HEK293 (cell line): ENCODE data around the gene SH3GL2.

Source experiments
- ATF2 ChIP-seq: fragments of 450-650 bp; formaldehyde crosslinking; IDR thresholded peaks from 2 replicates; pipeline ENCODE4 v1.5.1; 2016; ENCODE audit warnings: missing biosample characterization, missing genetic modification characterization, low read depth
- FEZF1 ChIP-seq: fragments of 450-650 bp; formaldehyde crosslinking; IDR thresholded peaks from 2 replicates; pipeline ENCODE4 v1.5.1; 2016; ENCODE audit warnings: missing biosample characterization, missing genetic modification characterization
- GLI2 ChIP-seq: fragments of 450-650 bp; formaldehyde crosslinking; IDR thresholded peaks from 2 replicates; pipeline ENCODE4; 2017; ENCODE audit warnings: missing biosample characterization, missing genetic modification characterization, low read depth, borderline replicate concordance
- GLIS1 ChIP-seq: fragments of 450-650 bp; formaldehyde crosslinking; IDR thresholded peaks from 2 replicates; pipeline ENCODE4 v1.5.1; 2016; ENCODE audit warnings: missing biosample characterization, missing genetic modification characterization
- KLF9 ChIP-seq: fragments of 450-650 bp; formaldehyde crosslinking; IDR thresholded peaks from 2 replicates; pipeline ENCODE4 v1.5.1; 2016; ENCODE audit warnings: missing biosample characterization, missing genetic modification characterization, low read depth
- MEIS1 ChIP-seq: sonication (generic); formaldehyde crosslinking; IDR thresholded peaks from 2 replicates; pipeline ENCODE4 v1.8.1; 2022; ENCODE audit warnings: missing genetic modification reagents, mild to moderate bottlenecking, borderline replicate concordance
- OSR2 ChIP-seq: fragments of 450-650 bp; formaldehyde crosslinking; IDR thresholded peaks from 2 replicates; pipeline ENCODE4 v1.5.1; 2016; ENCODE audit warnings: missing biosample characterization, missing genetic modification characterization
- OVOL3 ChIP-seq: fragments of 450-650 bp; formaldehyde crosslinking; IDR thresholded peaks from 2 replicates; pipeline ENCODE4 v1.5.1; 2016; ENCODE audit warnings: missing biosample characterization, missing genetic modification characterization
- PRDM10 ChIP-seq: fragments of 450-650 bp; formaldehyde crosslinking; IDR thresholded peaks from 2 replicates; pipeline ENCODE4 v1.5.1; 2016; ENCODE audit warnings: missing biosample characterization, missing genetic modification characterization
- TCF7L2 ChIP-seq: IDR thresholded peaks from 2 replicates; pipeline ENCODE4 v1.6.1; 2011; ENCODE audit warnings: low read depth, mild to moderate bottlenecking, inconsistent platforms, low read length, moderate library complexity, borderline replicate concordance
- ZBTB20 ChIP-seq: fragments of 450-650 bp; formaldehyde crosslinking; IDR thresholded peaks from 2 replicates; pipeline ENCODE4 v1.5.1; 2016; ENCODE audit warnings: missing biosample characterization, missing genetic modification characterization
- ZFP37 ChIP-seq: fragments of 450-650 bp; formaldehyde crosslinking; IDR thresholded peaks from 2 replicates; pipeline ENCODE4 v1.5.1; 2016; ENCODE audit warnings: missing biosample characterization, missing genetic modification characterization
- ZFP69B ChIP-seq: fragments of 450-650 bp; formaldehyde crosslinking; IDR thresholded peaks from 2 replicates; pipeline ENCODE4 v1.5.1; 2016; ENCODE audit warnings: missing biosample characterization, missing genetic modification characterization
- ZNF148 ChIP-seq: fragments of 450-650 bp; formaldehyde crosslinking; IDR thresholded peaks from 2 replicates; pipeline ENCODE4 v1.5.0; 2017; ENCODE audit warnings: missing biosample characterization, missing genetic modification characterization, borderline replicate concordance
- ZNF174 ChIP-seq: fragments of 450-650 bp; formaldehyde crosslinking; IDR thresholded peaks from 2 replicates; pipeline ENCODE4 v1.5.0; 2017; ENCODE audit warnings: missing biosample characterization, mild to moderate bottlenecking, missing genetic modification characterization
- ZNF184 ChIP-seq: fragments of 450-650 bp; IDR thresholded peaks from 2 replicates; pipeline ENCODE4 v1.5.1; 2018; ENCODE audit warnings: missing biosample characterization, mild to moderate bottlenecking, missing genetic modification characterization
- ZNF211 ChIP-seq: fragments of 450-650 bp; formaldehyde crosslinking; IDR thresholded peaks from 2 replicates; pipeline ENCODE4 v1.5.1; 2016; ENCODE audit warnings: low read depth, missing biosample characterization, missing genetic modification characterization
- ZNF302 ChIP-seq: fragments of 450-650 bp; formaldehyde crosslinking; IDR thresholded peaks from 2 replicates; pipeline ENCODE4 v1.5.1; 2016; ENCODE audit warnings: missing biosample characterization, missing genetic modification characterization, low read depth
- ZNF416 ChIP-seq: fragments of 450-650 bp; formaldehyde crosslinking; IDR thresholded peaks from 2 replicates; pipeline ENCODE4 v1.5.1; 2016; ENCODE audit warnings: missing biosample characterization, missing genetic modification characterization
- ZNF488 ChIP-seq: fragments of 450-650 bp; formaldehyde crosslinking; IDR thresholded peaks from 2 replicates; pipeline ENCODE4 v1.5.1; 2016; ENCODE audit warnings: missing biosample characterization, missing genetic modification characterization
- ZNF548 ChIP-seq: fragments of 450-650 bp; formaldehyde crosslinking; IDR thresholded peaks from 2 replicates; pipeline ENCODE4 v1.5.1; 2016; ENCODE audit warnings: missing biosample characterization, missing genetic modification characterization
- ZNF555 ChIP-seq: fragments of 450-650 bp; formaldehyde crosslinking; conservative IDR thresholded peaks from 2 replicates; pipeline ENCODE4 v1.5.1; 2017; ENCODE audit warnings: missing biosample characterization, mild to moderate bottlenecking, missing genetic modification characterization, inconsistent platforms
- ZNF580 ChIP-seq: fragments of 450-650 bp; formaldehyde crosslinking; IDR thresholded peaks from 2 replicates; pipeline ENCODE4 v1.5.1; 2016; ENCODE audit warnings: missing biosample characterization, missing genetic modification characterization
- ZNF621 ChIP-seq: fragments of 450-650 bp; formaldehyde crosslinking; IDR thresholded peaks from 2 replicates; pipeline ENCODE4 v1.5.1; 2017; ENCODE audit warnings: missing biosample characterization, missing genetic modification characterization
- ZNF629 ChIP-seq: fragments of 450-650 bp; formaldehyde crosslinking; IDR thresholded peaks from 2 replicates; pipeline ENCODE4 v1.5.1; 2017; ENCODE audit warnings: missing biosample characterization, missing genetic modification characterization
- ZNF645 ChIP-seq: fragments of 450-650 bp; formaldehyde crosslinking; IDR thresholded peaks from 2 replicates; pipeline ENCODE4; 2016; ENCODE audit warnings: missing biosample characterization, missing genetic modification characterization
- ZNF660 ChIP-seq: fragments of 450-650 bp; IDR thresholded peaks from 2 replicates; pipeline ENCODE4 v1.5.1; 2018; ENCODE audit warnings: missing biosample characterization, mild to moderate bottlenecking, missing genetic modification characterization
- ZNF777 ChIP-seq: fragments of 450-650 bp; formaldehyde crosslinking; IDR thresholded peaks from 2 replicates; pipeline ENCODE4 v1.5.1; 2017; ENCODE audit warnings: missing biosample characterization, missing genetic modification characterization, borderline replicate concordance
- ZNF830 ChIP-seq: fragments of 450-650 bp; IDR thresholded peaks from 2 replicates; pipeline ENCODE4 v1.5.0; 2018; ENCODE audit warnings: missing biosample characterization, missing genetic modification characterization, low read depth, mild to moderate bottlenecking, moderate library complexity
- ZNF837 ChIP-seq: fragments of 450-650 bp; formaldehyde crosslinking; IDR thresholded peaks from 2 replicates; pipeline ENCODE4 v1.5.1; 2016; ENCODE audit warnings: missing biosample characterization, missing genetic modification characterization
- ZSCAN23 ChIP-seq: fragments of 450-650 bp; formaldehyde crosslinking; IDR thresholded peaks from 2 replicates; pipeline ENCODE4 v1.5.1; 2016; ENCODE audit warnings: missing biosample characterization, missing genetic modification characterization
- ZSCAN30 ChIP-seq: fragments of 450-650 bp; IDR thresholded peaks from 2 replicates; pipeline ENCODE4 v1.5.1; 2018; ENCODE audit warnings: missing biosample characterization, mild to moderate bottlenecking, missing genetic modification characterization, moderate library complexity
- ZXDB ChIP-seq: fragments of 450-650 bp; formaldehyde crosslinking; IDR thresholded peaks from 2 replicates; pipeline ENCODE4 v1.5.1; 2016; ENCODE audit warnings: missing biosample characterization, missing genetic modification characterization

Gene SH3GL2

GRCh38 chr9:17636349-17636748 is 57.5 kb downstream of the SH3GL2 start (continued):
- no peak for TF ChIP-seq ATF2 (tag by site-specific recombination)
- TF ChIP-seq OSR2 (tag by site-specific recombination) = peak; percentile 77
- no peak for TF ChIP-seq ZSCAN23 (tag by site-specific recombination)
- TF ChIP-seq ZNF555 (tag by site-specific recombination) = no peak
- TF ChIP-seq ZFP37 (tag by site-specific recombination) = no peak
- peak; percentile 74 for TF ChIP-seq FEZF1 (tag by site-specific recombination)
- peak; percentile 40; the same call in 1 of the 2 replicates for TF ChIP-seq GLI2
- TF ChIP-seq ZFP69B (tag by site-specific recombination) = no peak
- TF ChIP-seq ZNF302 (tag by site-specific recombination) = no peak
- no peak for TF ChIP-seq GLIS1 (tag by site-specific recombination)
- no peak for TF ChIP-seq ZXDB
- TF ChIP-seq ZNF621 (tag by site-specific recombination) = no peak
- TF ChIP-seq ZNF548 (tag by site-specific recombination) = no peak
- no peak for TF ChIP-seq MEIS1 (CRISPR knock-in tag)
- TF ChIP-seq ZNF488 (tag by site-specific recombination) = no peak
- no peak for TF ChIP-seq ZBTB20 (tag by site-specific recombination)
- TF ChIP-seq ZNF174 (tag by site-specific recombination) = no peak
- no peak for TF ChIP-seq OVOL3 (tag by site-specific recombination)
- no peak for TF ChIP-seq TCF7L2
- no peak for TF ChIP-seq ZNF184 (tag by site-specific recombination)
- TF ChIP-seq ZNF830 (tag by site-specific recombination) = no peak
- no peak for TF ChIP-seq ZNF837
- TF ChIP-seq PRDM10 (tag by site-specific recombination) = no peak
- TF ChIP-seq ZNF645 (tag by site-specific recombination) = no peak
- TF ChIP-seq KLF9 (tag by site-specific recombination) = no peak
- peak; percentile 32; the same call in 1 of the 2 replicates for TF ChIP-seq ZNF629
- TF ChIP-seq ZNF211 (tag by site-specific recombination) = no peak
- TF ChIP-seq ZSCAN30 (tag by site-specific recombination) = no peak
- TF ChIP-seq ZNF148 (tag by site-specific recombination) = no peak
- TF ChIP-seq ZNF416 (tag by site-specific recombination) = no peak
- TF ChIP-seq ZNF777 (tag by site-specific recombination) = no peak
- 0 out of 2 replicates have a peak, but pooled peaks have one; percentile 24 for TF ChIP-seq ZNF580
- TF ChIP-seq ZNF660 (tag by site-specific recombination) = no peak
